CD4-positive, alpha-beta T cell treated with Interleukin-6 at 100 ng/mL for 8 hours (primary cell): ENCODE results near the gene LRCOL1.

Experiments used
- DNase-seq: peaks from one replicate; pipeline ENCODE4 v3.0.0-alpha.2; 2020; ENCODE audit warnings: mixed read lengths, low spot score

The LRCOL1 gene

GRCh38 chr12:132581348-132582057 is 28.9 kb downstream of the LRCOL1 start:
- DNase-seq, result no peak

- DNase-seq, result no peak
These were observed 29.6 kb downstream of the LRCOL1 start for GRCh38 chr12:132580701-132581292.

- DNase-seq, result no peak
These were observed 30.6 kb downstream of the LRCOL1 start for GRCh38 chr12:132579744-132580143.

DNA sequence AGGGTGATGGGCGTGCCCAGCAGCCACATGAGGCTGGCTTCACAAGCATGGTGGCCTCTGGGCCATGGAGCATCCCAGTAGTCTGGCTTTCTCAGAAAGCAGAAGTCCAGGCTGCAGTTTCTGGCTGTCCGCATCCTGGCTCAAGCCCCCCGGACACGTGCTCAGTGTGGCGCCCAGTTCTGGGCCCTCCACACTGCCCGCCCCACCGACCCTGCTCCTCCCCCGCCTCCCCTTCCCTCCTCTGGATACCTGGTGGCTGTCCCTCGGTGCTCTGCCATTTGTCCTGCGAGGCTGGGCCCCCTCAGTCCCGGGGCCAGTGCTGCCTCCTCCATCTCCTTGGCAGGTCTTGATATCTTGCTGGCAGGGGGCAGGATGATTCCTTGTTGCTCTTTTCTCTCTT is 31.6 kb downstream of the LRCOL1 start:
- DNase-seq, result no peak

DNA sequence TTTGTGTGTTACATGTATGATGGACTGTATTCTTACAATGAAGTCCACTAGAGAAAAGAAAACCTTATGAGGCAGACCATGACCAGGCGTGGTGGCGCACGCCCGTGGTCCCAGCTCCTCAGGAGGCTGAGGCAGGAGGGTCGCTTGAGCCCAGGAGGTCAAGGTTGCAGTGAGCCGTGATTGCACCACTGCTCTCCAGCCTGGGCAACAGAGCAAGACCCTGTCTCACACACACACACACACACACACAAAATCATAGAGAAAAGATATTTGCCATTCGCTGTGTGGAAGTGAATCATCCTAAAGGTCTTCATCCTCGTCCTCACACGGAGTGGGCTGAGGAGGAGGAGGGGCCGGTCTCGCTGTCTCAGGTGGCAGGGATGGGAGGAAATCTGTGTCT is 32.3 kb downstream of the LRCOL1 start:
- no peak for DNase-seq

DNA sequence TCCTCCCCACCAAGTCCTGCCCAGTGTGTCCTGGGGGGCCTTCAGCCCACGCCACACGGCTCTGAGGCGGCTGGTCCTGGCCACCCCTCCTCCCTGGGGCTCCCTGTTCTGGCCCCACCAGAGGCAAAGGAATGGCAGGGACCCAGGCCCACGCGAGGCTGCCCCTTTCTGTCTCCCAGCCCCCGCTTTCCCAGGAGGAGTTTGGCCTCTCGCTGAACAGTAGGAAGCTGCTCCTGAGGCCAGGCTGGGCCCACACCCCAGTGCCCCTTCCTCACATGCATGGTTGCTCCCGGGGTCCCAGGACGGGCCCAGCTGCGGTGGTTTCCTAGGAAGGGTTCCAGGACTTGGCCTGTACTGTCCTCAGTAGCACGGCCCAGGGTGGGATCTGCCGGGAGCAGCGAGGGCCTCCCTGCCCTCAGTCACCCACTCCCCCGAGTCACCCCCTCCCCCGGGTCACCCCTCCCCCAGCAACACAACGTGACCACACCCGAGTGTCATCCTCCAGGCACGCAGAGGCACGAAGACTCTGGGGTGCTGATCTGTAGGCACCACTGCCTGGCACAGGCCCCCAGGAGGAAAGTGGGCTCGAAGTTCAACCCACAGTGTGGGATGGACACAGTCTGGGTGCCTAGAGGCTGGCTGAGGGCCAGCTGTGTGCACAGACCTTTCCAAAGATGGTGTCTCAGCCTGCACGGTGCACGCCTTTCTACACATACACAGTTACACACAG is 33.0 kb downstream of the LRCOL1 start:
- no peak for DNase-seq

DNA sequence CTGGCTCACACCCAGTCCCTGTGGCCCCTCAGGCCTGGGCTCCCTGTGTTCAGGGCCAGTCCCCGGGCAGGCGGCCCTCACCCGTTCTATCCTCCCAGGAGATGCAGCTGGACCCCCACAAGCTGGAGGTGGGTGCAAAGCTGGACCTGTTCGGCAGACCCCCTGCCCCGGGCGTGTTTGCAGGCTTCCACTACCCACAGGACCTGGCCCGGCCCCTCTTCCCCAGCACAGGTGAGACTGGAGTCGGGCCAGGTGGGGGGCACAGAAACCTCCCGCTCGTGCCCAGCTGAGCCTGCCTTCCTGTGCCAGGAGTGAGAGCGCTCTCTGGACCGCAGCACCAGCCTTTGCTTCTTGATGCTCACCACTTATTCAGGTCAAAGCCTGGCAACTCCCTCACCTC is 33.7 kb downstream of the LRCOL1 start:
- DNase-seq, result no peak

GRCh38 chr12:132575661-132576060 is 34.7 kb downstream of the LRCOL1 start:
- DNase-seq, result no peak

GRCh38 chr12:132574271-132574996 is 35.9 kb downstream of the LRCOL1 start:
- no peak for DNase-seq

GRCh38 chr12:132572801-132573760 is 37.3 kb downstream of the LRCOL1 start:
- no peak for DNase-seq

DNA sequence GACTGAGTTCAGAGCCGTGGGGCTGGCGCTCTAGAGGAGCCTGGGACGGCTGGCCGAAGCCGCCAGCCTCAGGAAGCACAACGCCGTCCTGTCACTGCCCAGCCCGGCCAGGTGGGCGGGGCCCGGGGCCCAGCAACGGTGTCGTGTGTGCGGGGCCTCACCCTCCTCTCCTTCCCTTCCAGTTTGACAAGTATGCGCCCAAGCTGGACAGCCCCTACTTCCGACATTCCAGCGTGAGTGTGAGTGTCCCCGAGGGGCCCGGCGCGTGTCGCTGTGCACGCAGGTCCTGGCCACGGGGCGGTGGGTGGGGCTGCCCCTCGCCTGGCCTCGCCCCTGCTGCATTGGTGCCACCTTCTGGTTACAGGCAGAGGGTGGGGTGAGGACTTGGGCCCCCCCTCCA is 38.3 kb downstream of the LRCOL1 start:
- DNase-seq, result no peak

DNA sequence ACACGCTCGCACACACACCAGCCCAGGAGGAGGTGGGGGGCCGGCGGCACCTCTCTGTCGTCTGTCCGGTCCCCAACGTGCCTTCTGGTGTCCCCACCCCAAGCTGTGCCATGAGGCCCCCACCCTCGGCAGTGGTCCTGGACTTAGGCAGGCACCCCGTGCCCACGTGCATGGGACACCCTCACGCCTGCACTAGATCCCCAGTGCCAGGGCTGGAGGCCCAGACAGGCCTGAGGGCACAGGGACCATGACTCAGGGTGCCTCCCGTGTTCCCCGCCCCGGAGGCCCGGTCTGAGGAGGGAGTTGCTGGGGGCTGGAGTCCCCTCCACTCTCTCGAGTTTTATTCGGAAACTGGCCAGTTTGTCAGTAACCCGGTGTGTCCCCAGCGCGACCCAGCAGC is 38.8 kb downstream of the LRCOL1 start:
- no peak for DNase-seq

- DNase-seq, result no peak
These were observed 39.3 kb downstream of the LRCOL1 start for GRCh38 chr12:132571051-132571450.

- DNase-seq, result no peak
These were observed 39.7 kb downstream of the LRCOL1 start for GRCh38 chr12:132570635-132571034.

DNA sequence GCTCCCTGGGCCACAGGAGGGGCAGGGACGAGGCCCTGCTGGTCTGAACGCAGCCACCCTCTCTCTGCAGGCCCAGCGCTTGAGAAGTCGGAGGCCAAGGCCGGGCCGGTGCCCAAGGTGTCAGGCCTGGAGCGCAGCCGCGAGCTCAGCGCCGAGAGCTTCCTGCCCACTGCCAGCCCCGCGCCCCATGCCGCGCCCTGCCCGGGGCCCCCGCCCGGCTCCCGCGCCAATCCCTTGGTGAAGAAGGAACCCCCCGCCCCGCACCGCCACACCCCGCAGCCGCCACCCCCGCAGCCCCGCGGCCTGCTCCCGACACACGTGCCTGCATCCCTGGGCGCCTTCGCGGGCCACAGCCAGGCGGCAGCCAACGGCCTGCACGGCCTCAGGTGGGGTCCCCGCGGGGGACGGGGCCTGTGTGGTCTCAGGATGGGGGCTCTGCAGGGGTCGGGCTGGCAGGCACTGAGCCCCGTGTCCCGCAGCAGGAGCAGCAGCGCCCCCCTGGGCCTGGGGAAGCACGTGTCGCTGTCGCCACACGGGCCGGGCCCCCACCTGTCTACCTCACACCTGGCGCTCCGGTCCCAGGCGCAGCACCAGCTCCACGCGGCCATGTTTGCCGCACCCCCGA is 40.4 kb downstream of the LRCOL1 start:
- no peak for DNase-seq

GRCh38 chr12:132568826-132569480 is 41.4 kb downstream of the LRCOL1 start:
- no peak for DNase-seq

- no peak for DNase-seq
These were observed 42.1 kb downstream of the LRCOL1 start for GRCh38 chr12:132568301-132568700.

DNA sequence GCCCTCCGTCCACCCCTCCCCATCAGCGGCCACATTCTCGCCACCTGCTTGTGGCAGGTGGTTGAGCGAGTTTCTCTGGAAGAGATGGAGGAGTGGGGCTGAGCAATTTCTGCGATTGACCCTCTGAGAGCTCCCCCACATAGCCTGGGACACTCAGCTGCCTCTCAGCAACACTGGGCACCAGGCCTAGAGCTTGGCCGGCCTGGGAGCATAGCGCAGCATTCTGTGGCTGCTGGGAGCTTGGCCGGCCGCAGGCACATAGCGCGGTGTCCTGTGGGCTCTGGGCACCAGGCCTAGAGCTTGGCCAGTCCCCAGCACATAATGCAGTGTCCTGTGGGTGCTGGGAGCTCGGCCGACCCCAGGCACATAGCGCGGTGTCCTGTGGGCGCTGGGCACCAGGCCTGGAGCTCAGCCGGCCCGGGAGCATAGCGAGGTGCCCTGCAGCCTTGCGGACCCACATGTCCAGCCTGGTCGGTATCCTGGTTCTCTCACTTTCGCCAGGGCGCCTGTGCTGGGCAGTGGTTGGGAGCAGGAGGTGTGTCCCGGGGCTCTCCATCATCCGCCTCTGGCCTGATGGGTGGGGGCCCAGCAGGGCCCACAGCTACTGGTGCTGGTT is 43.8 kb downstream of the LRCOL1 start:
- no peak for DNase-seq

DNA sequence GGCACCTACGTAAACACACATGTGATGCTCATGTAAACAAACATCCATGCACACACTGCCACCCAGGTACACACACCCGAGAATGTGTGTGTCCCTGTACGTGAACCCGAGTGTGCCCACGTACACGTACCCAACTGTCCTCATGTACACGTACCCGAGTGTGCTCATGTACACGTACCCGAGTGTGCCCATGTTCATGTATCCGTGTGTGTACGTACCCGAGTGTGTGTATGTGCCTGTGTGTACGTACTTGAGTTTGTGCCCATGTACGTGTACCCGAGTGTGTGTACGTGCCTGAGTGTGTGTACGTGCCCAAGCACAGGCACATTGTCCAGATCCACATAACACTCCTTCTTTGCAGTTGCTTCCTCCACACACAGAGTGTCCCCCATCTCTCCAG is 45.0 kb downstream of the LRCOL1 start:
- no peak for DNase-seq

- no peak for DNase-seq
These were observed 46.5 kb downstream of the LRCOL1 start for GRCh38 chr12:132563911-132564310.
